B cell (primary cell): ENCODE results near the gene PPP5C. TPM values are rescaled to one million over a fixed set of nuclear protein-coding genes. Genes with fewer than 3 reads are reported as not detected.
"Not testable (repeated sequence)": the region's sequence is repeated elsewhere in the genome, so short reads cannot be mapped to it uniquely, and the experiment has no call there.

Experiments used
- ATAC-seq: fragments of 200-7000 bp; cut with Tn5 transposase; one replicate; pipeline ENCODE4 v1.10.0; 2021; ENCODE audit warnings: low read depth, mild to moderate bottlenecking, moderate number of reproducible peaks, moderate library complexity
- CTCF ChIA-PET: fragments of 350-600 bp; sonication (Branson Sonifier 250); formaldehyde crosslinking; loops from one replicate; lab custom pipeline; 2021; ENCODE audit warnings: antibody characterized with exemption, inconsistent platforms; lab: Charles Lee
- POLR2A ChIA-PET: fragments of 350-600 bp; sonication (Branson Sonifier 250); formaldehyde crosslinking; loops from one replicate; lab custom pipeline; 2021; ENCODE audit warnings: antibody characterized with exemption; lab: Charles Lee
- DNase-seq: peaks from one replicate; pipeline ENCODE4 v3.0.0; 2013
- H2AFZ ChIP-seq: 2 replicates; pipeline ENCODE4 v1.6.1; 2012; ENCODE audit warnings: mild to moderate bottlenecking, low read depth, low read length; ENCODE audit not compliant: insufficient read depth, poor library complexity, severe bottlenecking
- H3K27ac ChIP-seq, 2 donors: 1 replicate in 1 of 2; 2 replicates in 1 of 2; pipeline ENCODE4 v1.5.1; 2012 to 2013; ENCODE audit warnings: low read length in 2 of 2, mild to moderate bottlenecking in 2 of 2, moderate library complexity in 1 of 2
- H3K27me3 ChIP-seq, 4 experiments: fragments of 200-600 bp in 1 of 4; sonication (generic) in 1 of 4; replicated peaks in 1 of 4; 1 replicate in 2 of 4; 2 replicates in 2 of 4; pipeline versions ENCODE4 v1.6.1 to v1.7.0; 2013 to 2016; ENCODE audit warnings: low read length in 3 of 4, mild to moderate bottlenecking in 2 of 4, mixed read lengths in 1 of 4, moderate library complexity in 1 of 4; ENCODE audit not compliant: insufficient read depth in 4 of 4, control insufficient read depth in 3 of 4; ENCODE audit errors: control extremely low read depth in 1 of 4
- H3K36me3 ChIP-seq, 2 experiments: replicated peaks in 1 of 2; 1 replicate in 1 of 2; 2 replicates in 1 of 2; pipeline versions ENCODE4 v1.6.1 to v1.7.1; 2013; ENCODE audit warnings: low read length in 1 of 2; ENCODE audit not compliant: insufficient read depth in 2 of 2, control insufficient read depth in 1 of 2; ENCODE audit errors: control extremely low read depth in 1 of 2, extremely low read depth in 1 of 2
- H3K4me1 ChIP-seq, 2 donors: fragments of 200-600 bp in 1 of 2; sonication (generic) in 1 of 2; 1 replicate in 1 of 2; 2 replicates in 1 of 2; pipeline versions ENCODE4 v1.5.1 to v1.6.1; 2013 to 2017; ENCODE audit warnings: low read length in 2 of 2; ENCODE audit not compliant: control insufficient read depth in 2 of 2, insufficient read depth in 2 of 2
- H3K4me2 ChIP-seq: replicated peaks from 2 replicates; pipeline ENCODE3; 2012; ENCODE audit warnings: mild to moderate bottlenecking, low read depth, low read length; ENCODE audit not compliant: poor library complexity, severe bottlenecking
- H3K4me3 ChIP-seq, 5 experiments: fragments of 200-600 bp in 1 of 5; sonication (generic) in 1 of 5; 1 replicate in 3 of 5; 2 replicates in 2 of 5; pipeline versions ENCODE4 v1.5.1 to v1.7.0; 2011 to 2016; ENCODE audit warnings: low read length in 4 of 5, mild to moderate bottlenecking in 4 of 5, low read depth in 2 of 5, control low read depth in 1 of 5, moderate library complexity in 1 of 5; ENCODE audit not compliant: insufficient read depth in 1 of 5; ENCODE audit errors: control extremely low read depth in 1 of 5, extremely low read depth in 1 of 5
- H3K79me2 ChIP-seq: fragments of 200-600 bp; sonication (generic); one replicate; pipeline ENCODE4 v1.6.0; 2016; ENCODE audit warnings: low read length; ENCODE audit not compliant: control insufficient read depth, insufficient read depth
- H3K9ac ChIP-seq: fragments of 200-600 bp; sonication (generic); 2 replicates; pipeline ENCODE4 v1.6.1; 2017; ENCODE audit warnings: mild to moderate bottlenecking, low read length, moderate library complexity
- H3K9me3 ChIP-seq, 3 donors: one replicate each; pipeline versions ENCODE4 v1.6.1 to v1.7.1; 2013; ENCODE audit warnings: low read length in 2 of 3; ENCODE audit not compliant: control insufficient read depth in 2 of 3, insufficient read depth in 1 of 3; ENCODE audit errors: control extremely low read depth in 1 of 3
- H4K20me1 ChIP-seq: 2 replicates; pipeline ENCODE4 v1.6.0; 2012; ENCODE audit warnings: mild to moderate bottlenecking, low read length; ENCODE audit not compliant: insufficient read depth, control insufficient read depth, poor library complexity, severe bottlenecking
- H3K27ac Mint-ChIP-seq: one replicate; pipeline ENCODE4 v1.8.0; 2021; ENCODE audit warnings: mixed read lengths
- H3K27me3 Mint-ChIP-seq: one replicate; pipeline ENCODE4 v1.8.0; 2021; ENCODE audit warnings: mixed read lengths
- H3K4me1 Mint-ChIP-seq: one replicate; pipeline ENCODE4 v1.8.0; 2021; ENCODE audit warnings: mixed read lengths
- H3K4me3 Mint-ChIP-seq: one replicate; pipeline ENCODE4 v1.8.0; 2021; ENCODE audit warnings: mixed read lengths
- H3K9me3 Mint-ChIP-seq: one replicate; pipeline ENCODE4 v1.8.0; 2022; ENCODE audit warnings: mixed read lengths; ENCODE audit not compliant: insufficient read depth
- EZH2 ChIP-seq: IDR thresholded peaks from 2 replicates; pipeline ENCODE4 v1.6.1; 2012; ENCODE audit warnings: borderline replicate concordance, low read depth, mild to moderate bottlenecking, moderate library complexity, low read length; ENCODE audit not compliant: insufficient read depth, poor library complexity, severe bottlenecking
- WGBS: methylation state at CpG from one replicate; pipeline ENCODE4 v1.1.5; 2013; ENCODE audit warnings: missing lambda C conversion rate; ENCODE audit not compliant: insufficient coverage; 5-methylcytosine and 5-hydroxymethylcytosine counted together
- intact Hi-C: fragments of 100-400 bp; cut with micrococcal nuclease; formaldehyde crosslinking; loops from one replicate; pipeline ENCODE4 v1.10.0; 2022
- polyA plus RNA-seq: library from polyadenylated mRNA; depleted of rRNA; stranded (reverse); fragments of >200 nt; gene quantifications from 2 replicates; pipeline ENCODE4 v1.2.3, GENCODE V29; 2012
- total RNA-seq, 2 donors: library from RNA; stranded (reverse); fragments of 120-200 nt in 1 of 2; gene quantifications; 1 replicate in 1 of 2; 2 replicates in 1 of 2; pipeline versions ENCODE4 v1.2.3 to v1.2.4, GENCODE V29; 2013 to 2022
- TF ChIP-seq, protein P1 (sequence below): fragments of 200-600 bp; IDR thresholded peaks from one replicate; pipeline ENCODE4 v1.8.0; 2022; ENCODE audit warnings: antibody characterized with exemption, mild to moderate bottlenecking

Gene PPP5C
- total and polyA plus RNA-seq, 2 donors (not counting 1 experiment from before 2014, with no cell fraction given) = 51.2 to 70.5 TPM

GRCh38 chr19:46413262-46414031 is 66.6 kb downstream of the PPP5C start, which contains the start of gene CCDC8:
Gene CCDC8 (minus strand): TSS chr19:46413564. CDS start chr19:46412810, 754 bp downstream.
- no peak within 1 kb of the TSS for H3K27ac ChIP-seq
- no peak within 1 kb of the TSS for H3K27ac Mint-ChIP-seq
- H3K27me3 Mint-ChIP-seq = peaks cover 47% of the 10 kb centered on the region
- no peaks in the 10 kb centered on the region for H3K36me3 ChIP-seq
- H3K79me2 ChIP-seq = no peaks in the 10 kb centered on the region
- DNase-seq = no peak
- no peak within 1 kb of the TSS for H3K4me2 ChIP-seq
- no peak within 1 kb of the TSS for H3K4me3 ChIP-seq
- H3K4me3 Mint-ChIP-seq = no peak within 1 kb of the TSS
- H3K27me3 ChIP-seq = peaks cover 0 to 69% (median 21%) of the 10 kb centered on the region in 4 experiments
- TF ChIP-seq, protein P1, sequence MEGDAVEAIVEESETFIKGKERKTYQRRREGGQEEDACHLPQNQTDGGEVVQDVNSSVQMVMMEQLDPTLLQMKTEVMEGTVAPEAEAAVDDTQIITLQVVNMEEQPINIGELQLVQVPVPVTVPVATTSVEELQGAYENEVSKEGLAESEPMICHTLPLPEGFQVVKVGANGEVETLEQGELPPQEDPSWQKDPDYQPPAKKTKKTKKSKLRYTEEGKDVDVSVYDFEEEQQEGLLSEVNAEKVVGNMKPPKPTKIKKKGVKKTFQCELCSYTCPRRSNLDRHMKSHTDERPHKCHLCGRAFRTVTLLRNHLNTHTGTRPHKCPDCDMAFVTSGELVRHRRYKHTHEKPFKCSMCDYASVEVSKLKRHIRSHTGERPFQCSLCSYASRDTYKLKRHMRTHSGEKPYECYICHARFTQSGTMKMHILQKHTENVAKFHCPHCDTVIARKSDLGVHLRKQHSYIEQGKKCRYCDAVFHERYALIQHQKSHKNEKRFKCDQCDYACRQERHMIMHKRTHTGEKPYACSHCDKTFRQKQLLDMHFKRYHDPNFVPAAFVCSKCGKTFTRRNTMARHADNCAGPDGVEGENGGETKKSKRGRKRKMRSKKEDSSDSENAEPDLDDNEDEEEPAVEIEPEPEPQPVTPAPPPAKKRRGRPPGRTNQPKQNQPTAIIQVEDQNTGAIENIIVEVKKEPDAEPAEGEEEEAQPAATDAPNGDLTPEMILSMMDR = no peak
- no peak for TF ChIP-seq EZH2
- peaks cover 7 to 10% of the 10 kb centered on the region in 2 donors for H3K4me1 ChIP-seq
- H4K20me1 ChIP-seq = no peaks in the 10 kb centered on the region
- no peak within 1 kb of the TSS for H3K9ac ChIP-seq
- ChIA-PET POLR2A (no interaction called here), CTCF (interaction anchor here (0.8 kb wide), 1 partner anchor 18 kb away, joined by 3 read pairs; no protein-coding TSS in a partner anchor)
- ATAC-seq = no peak
- peaks cover 0 to 21% (median 0%) of the 10 kb centered on the region in 3 donors for H3K9me3 ChIP-seq
- H2AFZ ChIP-seq = no peak within 1 kb of the TSS
- 19% methylated on average over 46 of the region's 46 CpGs for WGBS
- H3K9me3 Mint-ChIP-seq = no peaks in the 10 kb centered on the region
- intact Hi-C loops = no loop called here
- H3K4me1 Mint-ChIP-seq = no peaks in the 10 kb centered on the region

DNA sequence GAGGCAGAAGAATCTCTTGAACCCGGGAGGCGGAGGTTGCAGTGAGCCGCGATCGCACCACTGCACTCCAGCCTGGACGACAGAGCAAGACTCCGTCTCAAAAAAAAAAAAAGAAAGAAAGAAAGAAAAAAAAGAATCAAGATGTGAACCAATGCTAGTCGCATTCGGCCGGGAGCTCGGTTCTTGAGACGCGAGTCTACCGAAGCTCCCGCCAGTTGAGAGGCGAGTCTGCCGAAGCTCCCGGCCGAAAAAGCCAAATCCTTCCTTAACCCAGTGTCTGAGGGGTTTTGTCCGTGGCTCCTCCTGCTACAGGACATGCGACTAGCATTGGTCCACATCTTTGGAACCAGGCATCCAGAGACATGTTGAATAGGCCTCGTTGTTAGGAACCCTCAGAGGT is 68.0 kb downstream of the PPP5C start:
- H4K20me1 ChIP-seq, H2AFZ ChIP-seq, H3K4me3 Mint-ChIP-seq, DNase-seq, H3K4me3 ChIP-seq, H3K4me1 Mint-ChIP-seq, ATAC-seq, H3K9ac ChIP-seq, H3K27ac ChIP-seq, H3K27ac Mint-ChIP-seq, H3K79me2 ChIP-seq, H3K4me2 ChIP-seq, intact Hi-C loops, H3K9me3 Mint-ChIP-seq, H3K36me3 ChIP-seq, CTCF ChIA-PET, POLR2A ChIA-PET: not testable (repeated sequence)
- WGBS = 97% methylated on average over 21 of the region's 22 CpGs
- peaks cover 0 to 66% (median 21%) of the 10 kb centered on the region in 4 experiments for H3K27me3 ChIP-seq
- H3K9me3 ChIP-seq = peaks cover 0 to 21% (median 0%) of the 10 kb centered on the region in 3 donors
- H3K4me1 ChIP-seq = peaks cover 7 to 10% of the 10 kb centered on the region in 2 donors
- H3K27me3 Mint-ChIP-seq = peaks cover 51% of the 10 kb centered on the region

DNA sequence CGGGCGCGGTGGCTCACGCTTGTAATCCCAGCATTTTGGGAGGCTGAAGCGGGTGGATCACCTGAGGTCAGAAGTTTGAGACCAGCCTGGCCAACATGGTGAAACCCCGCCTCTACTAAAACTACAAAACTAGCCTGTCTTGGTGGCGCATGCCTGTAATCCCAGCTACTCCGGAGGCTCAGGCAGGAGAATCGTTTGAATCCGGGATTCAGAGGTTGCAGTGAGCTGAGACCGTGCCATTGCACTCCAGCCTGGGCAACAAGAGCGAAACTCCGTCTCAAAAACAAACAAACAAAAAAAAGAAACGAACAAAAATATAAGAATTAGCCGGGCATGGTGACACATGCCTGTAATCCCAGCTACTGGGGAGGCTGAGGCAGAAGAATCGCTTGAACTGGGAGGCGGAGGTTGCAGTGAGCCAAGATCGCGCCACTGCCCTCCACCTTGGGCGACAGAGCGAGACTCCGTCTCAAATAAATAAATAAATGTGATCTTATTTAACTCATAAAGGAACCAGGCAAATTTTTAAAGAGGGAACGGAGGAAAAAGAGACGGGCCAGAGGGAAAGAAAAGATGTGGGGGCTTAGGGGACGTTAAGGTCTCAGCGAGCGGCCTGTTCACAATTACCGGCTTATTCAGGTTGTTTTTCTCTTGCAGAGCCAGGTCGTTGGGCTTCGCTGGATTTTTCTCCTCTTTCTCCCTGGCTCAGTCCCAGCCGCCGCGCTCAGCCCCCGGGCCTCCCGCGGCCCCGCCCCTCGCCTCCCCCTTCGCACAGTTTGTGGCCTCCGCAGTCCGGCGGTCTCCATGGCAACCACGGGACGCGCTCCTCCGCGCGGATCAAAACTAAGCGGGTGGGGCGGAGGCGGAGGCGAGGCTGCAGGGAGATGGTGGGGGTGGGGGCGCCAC is 69.2 kb downstream of the PPP5C start:
- H2AFZ ChIP-seq, POLR2A ChIA-PET, intact Hi-C loops, ATAC-seq, H3K27ac Mint-ChIP-seq, H3K27ac ChIP-seq, H3K9me3 Mint-ChIP-seq, H4K20me1 ChIP-seq, DNase-seq, H3K4me3 Mint-ChIP-seq, H3K4me2 ChIP-seq, H3K4me3 ChIP-seq, H3K4me1 Mint-ChIP-seq, CTCF ChIA-PET, H3K36me3 ChIP-seq, H3K9ac ChIP-seq, H3K79me2 ChIP-seq: not testable (repeated sequence)
- 30% methylated on average over 36 of the region's 53 CpGs for WGBS
- Histone ChIP-seq H3K27me3 (peaks cover 0 to 56% (median 19%) of the 10 kb centered on the region in 4 experiments), H3K9me3 (peaks cover 0 to 20% (median 0%) of the 10 kb centered on the region in 3 donors), H3K4me1 (peaks cover 7 to 10% of the 10 kb centered on the region in 2 donors)
- H3K27me3 Mint-ChIP-seq = peaks cover 46% of the 10 kb centered on the region
